Stimulated activated CD8-positive, alpha-beta memory T cell treated with anti-CD3 and anti-CD28 coated beads, Interleukin-12 subunit alpha, Interleukin-12 subunit beta, amount 100 ng/mL, for 4 hours (primary cell): ENCODE results near the gene PSAPL1.

ENCODE experiments used
- DNase-seq: peaks from one replicate; pipeline ENCODE4 v3.0.0-alpha.2; 2020; ENCODE audit warnings: low read depth

PSAPL1 gene

DNA sequence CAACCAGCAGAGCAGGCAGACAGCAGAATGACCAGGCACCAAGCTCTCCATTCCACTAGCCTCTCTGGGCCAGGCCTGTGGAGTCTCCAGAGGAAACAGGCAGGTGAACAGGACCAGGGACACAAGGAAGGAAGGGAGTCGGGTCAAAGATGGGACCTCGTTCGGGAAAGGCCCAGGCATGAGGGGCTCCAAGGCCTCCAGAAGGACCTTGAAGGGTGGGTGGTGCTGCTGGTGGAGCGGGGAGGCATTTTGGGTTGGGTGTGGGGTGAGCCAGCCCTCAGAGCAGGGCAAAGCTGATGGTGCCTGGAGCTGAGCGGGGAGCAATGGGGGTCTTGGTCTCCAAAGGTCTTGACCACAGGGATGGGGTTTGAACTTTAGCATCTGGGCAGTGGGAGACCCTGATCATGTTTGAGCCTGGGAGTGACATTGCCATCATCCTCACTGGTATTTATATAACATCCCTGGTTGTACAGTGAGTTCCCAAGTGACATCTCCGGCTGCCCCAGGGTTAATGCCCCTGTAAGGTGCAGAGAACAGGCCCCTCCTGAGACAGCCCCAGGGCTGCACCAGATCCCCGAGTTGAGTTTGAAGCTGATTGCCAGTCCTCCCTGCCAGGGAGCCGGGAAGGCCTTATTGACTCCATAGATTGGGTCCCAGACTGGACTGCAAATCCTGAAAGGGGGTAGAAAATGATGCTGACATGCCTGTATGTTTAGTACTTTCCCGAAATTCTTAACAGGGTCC is 52.7 kb downstream of the PSAPL1 start:
- DNase-seq = no peak

DNA sequence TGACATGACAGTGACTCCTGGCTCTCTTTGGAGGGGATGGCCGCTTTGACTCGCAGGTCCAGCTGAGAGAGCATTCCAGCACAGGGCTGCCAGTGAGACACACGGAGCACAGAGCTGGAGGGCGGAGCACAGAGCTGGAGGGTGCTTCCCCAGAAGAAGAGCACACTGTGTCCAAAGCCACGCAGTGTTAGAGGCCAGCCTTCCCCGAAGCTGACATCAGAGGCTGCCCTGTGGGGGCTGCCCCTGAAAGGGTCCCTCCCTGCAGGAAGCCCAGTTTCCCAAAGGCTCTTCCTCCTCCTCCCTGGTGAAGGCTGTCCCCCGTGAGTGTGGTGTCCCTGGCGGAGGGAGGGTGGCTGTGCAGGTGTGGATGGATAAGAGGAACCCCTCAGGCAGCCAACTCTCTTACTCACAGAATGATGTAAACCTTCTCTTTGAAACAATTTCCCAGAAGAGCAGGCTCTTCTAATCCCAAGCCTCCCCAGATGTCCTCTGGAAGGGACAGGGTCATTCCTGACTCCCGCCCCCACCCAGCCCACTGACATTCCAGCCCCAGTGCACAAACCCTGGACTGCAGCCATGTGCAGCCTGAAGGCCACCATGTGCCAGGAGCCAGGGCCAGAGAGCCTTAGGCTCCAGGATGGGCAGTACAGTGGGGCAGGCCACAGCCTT is 53.4 kb downstream of the PSAPL1 start:
- DNase-seq = no peak
